PC-9 (cell line): ENCODE results near the gene GAPDHS. TPM values are rescaled to one million over a fixed set of nuclear protein-coding genes. Genes with fewer than 3 reads are reported as not detected.

Source experiments
- Bru-seq: library from RNA; stranded (reverse); fragments of 400-500 nt; gene quantifications from one replicate; lab custom pipeline; 2021; lab: Mats Ljungman, UMichigan
- BruChase-seq, 2 experiments: library from RNA; stranded (reverse); fragments of 400-500 nt; gene quantifications; one replicate each; lab custom pipeline; 2021; lab: Mats Ljungman, UMichigan
- BruUV-seq: library from RNA; stranded (reverse); fragments of 400-500 nt; replicated peaks from 2 replicates; lab custom pipeline; 2021; lab: Mats Ljungman, UMichigan
- CTCF ChIA-PET: fragments of 300-600 bp; sonication (Branson Sonifier 250); formaldehyde crosslinking; loops from one replicate; lab custom pipeline; 2022; ENCODE audit warnings: antibody characterized with exemption; lab: Charles Lee
- POLR2A ChIA-PET: fragments of 300-600 bp; sonication (Branson Sonifier 250); formaldehyde crosslinking; loops from one replicate; lab custom pipeline; 2022; ENCODE audit warnings: antibody characterized with exemption; ENCODE audit not compliant: unreplicated experiment; lab: Charles Lee
- DNase-seq, 2 experiments: peaks; one replicate each; pipeline versions ENCODE4 v3.0.0 to v3.0.0-alpha.2; 2015 to 2022; ENCODE audit warnings: mixed read lengths in 1 of 2
- H2AFZ ChIP-seq: fragments of 200-600 bp; sonication (generic); 2 replicates; pipeline ENCODE4 v1.8.1; 2017; ENCODE audit warnings: antibody characterized with exemption
- H3F3A ChIP-seq: fragments of 200-600 bp; sonication (generic); 2 replicates; pipeline ENCODE4 v1.8.1; 2017; ENCODE audit warnings: antibody characterized with exemption, mild to moderate bottlenecking, low read depth; ENCODE audit not compliant: insufficient read depth
- H3K27ac ChIP-seq: fragments of 200-600 bp; sonication (generic); 2 replicates; pipeline ENCODE4 v1.6.1; 2016; ENCODE audit warnings: mixed run types
- H3K27me3 ChIP-seq: fragments of 200-600 bp; sonication (generic); 2 replicates; pipeline ENCODE4 v1.6.1; 2016; ENCODE audit warnings: low read depth, mixed run types; ENCODE audit not compliant: insufficient read depth
- H3K36me3 ChIP-seq: fragments of 200-600 bp; sonication (generic); 2 replicates; pipeline ENCODE4 v1.6.1; 2016; ENCODE audit warnings: low read depth, mixed run types
- H3K4me1 ChIP-seq: fragments of 200-600 bp; sonication (generic); replicated peaks from 2 replicates; pipeline ENCODE4 v1.6.1; 2016; ENCODE audit warnings: mixed run types; ENCODE audit not compliant: insufficient read depth
- H3K4me2 ChIP-seq: fragments of 200-600 bp; sonication (generic); 2 replicates; pipeline ENCODE4 v1.6.1; 2017; ENCODE audit warnings: mixed run types
- H3K4me3 ChIP-seq: fragments of 200-600 bp; sonication (generic); 2 replicates; pipeline ENCODE4 v1.6.1; 2016; ENCODE audit warnings: mixed run types
- H3K79me2 ChIP-seq: fragments of 200-600 bp; sonication (generic); 2 replicates; pipeline ENCODE4 v1.6.1; 2017; ENCODE audit warnings: low read depth, mixed run types
- H3K9me2 ChIP-seq: fragments of 200-600 bp; sonication (generic); 2 replicates; pipeline ENCODE4 v1.8.1; 2017; ENCODE audit warnings: mild to moderate bottlenecking; ENCODE audit not compliant: insufficient read depth
- H3K9me3 ChIP-seq: fragments of 200-600 bp; sonication (generic); 2 replicates; pipeline ENCODE4 v1.8.1; 2016; ENCODE audit warnings: low read depth; ENCODE audit not compliant: insufficient read depth
- H4K20me1 ChIP-seq: fragments of 200-600 bp; sonication (generic); 2 replicates; pipeline ENCODE4 v1.8.1; 2017; ENCODE audit not compliant: insufficient read depth
- CTCF ChIP-seq: fragments of 200-600 bp; sonication (generic); conservative IDR thresholded peaks from 2 replicates; pipeline ENCODE4 v1.6.1; 2017; ENCODE audit warnings: mixed run types, antibody characterized with exemption, mild to moderate bottlenecking, moderate library complexity
- EZH2 ChIP-seq: fragments of 200-600 bp; sonication (generic); IDR thresholded peaks from 2 replicates; pipeline ENCODE4 v1.8.0; 2017; ENCODE audit warnings: antibody characterized with exemption, low read depth
- intact Hi-C: fragments of 100-400 bp; cut with micrococcal nuclease; formaldehyde crosslinking; loops from one replicate; pipeline ENCODE4 v1.10.0; 2022; ENCODE audit not compliant: unreplicated experiment
- long read RNA-seq: library from polyadenylated mRNA; stranded (forward); transcript quantifications from one replicate; pipeline ENCODE4 v2.0.0, GENCODE V29; 2022
- total RNA-seq: library from RNA; stranded (reverse); gene quantifications from 2 replicates; pipeline ENCODE4 v1.2.3, GENCODE V29; 2021

Gene GAPDHS
- total RNA-seq (not detected in 2 replicates), Bru-seq, nascent RNA (not detected), BruChase-seq, experiment 1, labeled RNA remaining after a 2-hour chase (not detected), BruChase-seq, experiment 2, labeled RNA remaining after a 6-hour chase (not detected)
- long read RNA-seq, result 0 reads

GRCh38 chr19:35533201-35533821, at the start of gene GAPDHS:
Gene GAPDHS (plus strand): TSS chr19:35533456. CDS start chr19:35533528, 72 bp downstream.
- Histone ChIP-seq H3K9me2 (no peaks in the 10 kb centered on the region), H3K4me3 (no peak within 1 kb of the TSS), H3K79me2 (no peaks in the 10 kb centered on the region), H3K27me3 (no peaks in the 10 kb centered on the region), H2AFZ (no peak within 1 kb of the TSS), H3K36me3 (no peaks in the 10 kb centered on the region), H3K27ac (no peak within 1 kb of the TSS), H3K4me1 (0 out of 2 replicates have a peak, but pooled peaks cover 8% of the 10 kb centered on the region), H3F3A (peaks cover 3% of the 10 kb centered on the region; the same call in 1 of the 2 replicates), H3K4me2 (no peak within 1 kb of the TSS), H3K9me3 (no peaks in the 10 kb centered on the region), H4K20me1 (no peaks in the 10 kb centered on the region; the same call in 1 of the 2 replicates)
- intact Hi-C loops, result no loop called here
- DNase-seq, result no peak
- TF ChIP-seq EZH2 (no peak), CTCF (no peak)
- no TSS peak for BruUV-seq
- ChIA-PET POLR2A (interaction anchor here (0.5 kb wide), 1 partner anchor 37 kb away, joined by 4 read pairs; no protein-coding TSS in a partner anchor), CTCF (no interaction called here)

- Histone ChIP-seq H4K20me1 (no peaks in the 10 kb centered on the region), H3K27me3 (peaks cover 37% of the 10 kb centered on the region), H3K4me1 (no peaks in the 10 kb centered on the region), H3K79me2 (no peaks in the 10 kb centered on the region), H2AFZ (no peak overlapping the region), H3K36me3 (no peaks in the 10 kb centered on the region), H3K27ac (no peak overlapping the region), H3K9me2 (no peaks in the 10 kb centered on the region), H3K4me2 (no peak overlapping the region), H3K9me3 (no peaks in the 10 kb centered on the region), H3K4me3 (no peak overlapping the region), H3F3A (no peaks in the 10 kb centered on the region)
- no peak for TF ChIP-seq CTCF
- no peak for TF ChIP-seq EZH2
- BruUV-seq, result no TSS peak
- ChIA-PET CTCF (interaction anchor here (0.6 kb wide), 1 partner anchor 646 kb away, joined by 4 read pairs; no protein-coding TSS in a partner anchor), POLR2A (no interaction called here)
- intact Hi-C loops, result no loop called here
- DNase-seq, result no peak
These were observed 48.8 kb upstream of the GAPDHS start for GRCh38 chr19:35484252-35485036.

GRCh38 chr19:35486268-35486708, 47.0 kb upstream of the GAPDHS start:
- Histone ChIP-seq H3K27ac (no peak overlapping the region), H3F3A (no peaks in the 10 kb centered on the region), H3K9me2 (no peaks in the 10 kb centered on the region), H3K79me2 (no peaks in the 10 kb centered on the region), H3K4me1 (no peaks in the 10 kb centered on the region), H3K4me3 (no peak overlapping the region), H3K27me3 (peaks cover 55% of the 10 kb centered on the region), H3K36me3 (no peaks in the 10 kb centered on the region), H3K4me2 (no peak overlapping the region), H2AFZ (no peak overlapping the region), H3K9me3 (no peaks in the 10 kb centered on the region), H4K20me1 (no peaks in the 10 kb centered on the region)
- POLR2A ChIA-PET, result interaction anchor here (0.6 kb wide), 2 partner anchors 9 to 190 kb away, joined by 3 read pairs; no protein-coding TSS in a partner anchor
- BruUV-seq, result no TSS peak
- no peak for DNase-seq
- CTCF ChIA-PET, result no interaction called here
- intact Hi-C loops, result no loop called here
- TF ChIP-seq CTCF (no peak), EZH2 (no peak)
